Loucy (cell line): Measurements from ENCODE around the gene DUXB.

Source experiments
- H2AFZ ChIP-seq: fragments of 200-600 bp; sonication (generic); 2 replicates; pipeline ENCODE4 v1.6.0; 2016; ENCODE audit warnings: antibody characterized with exemption, mild to moderate bottlenecking, low read length, moderate library complexity
- H3F3A ChIP-seq: fragments of 200-600 bp; 2 replicates; pipeline ENCODE4 v1.6.0; 2016; ENCODE audit warnings: antibody characterized with exemption, low read depth, mild to moderate bottlenecking
- H3K27me3 ChIP-seq: fragments of 200-600 bp; sonication (generic); 2 replicates; pipeline ENCODE4 v1.6.1; 2014; ENCODE audit warnings: low read length, mild to moderate bottlenecking; ENCODE audit not compliant: insufficient read depth, poor library complexity, severe bottlenecking
- H3K36me3 ChIP-seq: fragments of 200-600 bp; sonication (generic); 2 replicates; pipeline ENCODE4 v1.6.1; 2016; ENCODE audit warnings: low read length; ENCODE audit not compliant: insufficient read depth
- H3K4me1 ChIP-seq: fragments of 200-600 bp; sonication (generic); 2 replicates; pipeline ENCODE4 v1.5.1; 2014; ENCODE audit warnings: low read length, mild to moderate bottlenecking; ENCODE audit not compliant: insufficient read depth, poor library complexity, severe bottlenecking
- H3K4me2 ChIP-seq: fragments of 200-600 bp; sonication (generic); 2 replicates; pipeline ENCODE4 v1.6.0; 2014; ENCODE audit warnings: antibody characterized with exemption, low read length, low read depth, mild to moderate bottlenecking; ENCODE audit not compliant: poor library complexity, severe bottlenecking
- H3K4me3 ChIP-seq: fragments of 200-600 bp; sonication (generic); 2 replicates; pipeline ENCODE4 v1.5.1; 2014; ENCODE audit warnings: low read length, mild to moderate bottlenecking, mixed read lengths; ENCODE audit not compliant: poor library complexity, severe bottlenecking
- H3K79me2 ChIP-seq: fragments of 200-600 bp; sonication (generic); 2 replicates; pipeline ENCODE4 v1.6.1; 2014; ENCODE audit warnings: low read length; ENCODE audit not compliant: insufficient read depth
- H3K9ac ChIP-seq: fragments of 200-600 bp; sonication (generic); 2 replicates; pipeline ENCODE4 v1.6.0; 2014; ENCODE audit warnings: mild to moderate bottlenecking, low read depth, low read length, moderate library complexity; ENCODE audit not compliant: poor library complexity, severe bottlenecking
- H3K9me2 ChIP-seq: fragments of 200-600 bp; sonication (generic); replicated peaks from 2 replicates; pipeline ENCODE4 v1.6.1; 2016; ENCODE audit warnings: low read depth, low read length, mixed read lengths
- H3K9me3 ChIP-seq: fragments of 200-600 bp; sonication (generic); 2 replicates; pipeline ENCODE4 v1.6.1; 2014; ENCODE audit warnings: mild to moderate bottlenecking, antibody characterized with exemption, low read length, low read depth; ENCODE audit not compliant: insufficient read depth
- H4K20me1 ChIP-seq: fragments of 200-600 bp; sonication (generic); 2 replicates; pipeline ENCODE4 v1.6.0; 2014; ENCODE audit warnings: antibody characterized with exemption, low read length, mild to moderate bottlenecking; ENCODE audit not compliant: insufficient read depth, poor library complexity, severe bottlenecking
- CTCF ChIP-seq: fragments of 200-600 bp; sonication (generic); conservative IDR thresholded peaks from 2 replicates; pipeline ENCODE4 v1.5.1; 2014; ENCODE audit warnings: mild to moderate bottlenecking, antibody characterized with exemption, low read length
- EZH2phosphoT487 ChIP-seq: fragments of 200-600 bp; IDR thresholded peaks from 2 replicates; pipeline ENCODE4 v1.6.1; 2018; ENCODE audit warnings: antibody characterized with exemption, mild to moderate bottlenecking, moderate library complexity, borderline replicate concordance

The DUXB gene

GRCh38 chr16:75710344-75710743 lies 9.1 kb upstream of the DUXB start:
- H3K9me2 ChIP-seq: no peaks in the 10 kb centered on the region
- H3F3A ChIP-seq: no peaks in the 10 kb centered on the region
- H4K20me1 ChIP-seq: no peaks in the 10 kb centered on the region
- no peaks in the 10 kb centered on the region for H3K4me1 ChIP-seq
- TF ChIP-seq EZH2phosphoT487 (no peak), CTCF (no peak)
- no peaks in the 10 kb centered on the region for H3K79me2 ChIP-seq
- no peaks in the 10 kb centered on the region for H3K27me3 ChIP-seq
- no peaks in the 10 kb centered on the region for H3K36me3 ChIP-seq
- no peak overlapping the region for H3K4me3 ChIP-seq
- no peak overlapping the region for H3K4me2 ChIP-seq
- peaks cover 5% of the 10 kb centered on the region; the same call in 1 of the 2 replicates for H3K9me3 ChIP-seq
- no peak overlapping the region for H3K9ac ChIP-seq
- no peak overlapping the region for H2AFZ ChIP-seq

- Histone ChIP-seq H3K27me3 (no peaks in the 10 kb centered on the region), H3F3A (no peaks in the 10 kb centered on the region), H3K9me3 (no peaks in the 10 kb centered on the region), H3K4me2 (no peak overlapping the region), H3K36me3 (no peaks in the 10 kb centered on the region), H3K79me2 (no peaks in the 10 kb centered on the region), H4K20me1 (no peaks in the 10 kb centered on the region), H3K9ac (no peak overlapping the region), H3K9me2 (no peaks in the 10 kb centered on the region), H3K4me3 (no peak overlapping the region), H3K4me1 (no peaks in the 10 kb centered on the region), H2AFZ (no peak overlapping the region)
- no peak for TF ChIP-seq CTCF
- no peak for TF ChIP-seq EZH2phosphoT487
Measured at GRCh38 chr16:75703306-75703705, 2.0 kb upstream of the DUXB start.

GRCh38 chr16:75702242-75702641 lies 981 bp upstream of the DUXB start:
- Histone ChIP-seq H3K9me2 (no peaks in the 10 kb centered on the region), H3K9me3 (no peaks in the 10 kb centered on the region), H3K9ac (no peak overlapping the region), H3K4me1 (no peaks in the 10 kb centered on the region), H3F3A (no peaks in the 10 kb centered on the region), H3K79me2 (no peaks in the 10 kb centered on the region), H2AFZ (no peak overlapping the region), H3K36me3 (no peaks in the 10 kb centered on the region), H4K20me1 (no peaks in the 10 kb centered on the region), H3K4me3 (no peak overlapping the region), H3K27me3 (no peaks in the 10 kb centered on the region), H3K4me2 (no peak overlapping the region)
- TF ChIP-seq CTCF (no peak), EZH2phosphoT487 (no peak)
